Left ventricle myocardium inferior (tissue), 1 donor: ENCODE results near the gene SLC26A6. TPM values are rescaled to one million over a fixed set of nuclear protein-coding genes. Genes with fewer than 3 reads are reported as not detected.
A peak's percentile ranks its signal among the peaks of the same experiment; 100 is the strongest.

Experiments used
- DNase-seq: peaks from one replicate; pipeline ENCODE4 v3.0.0-alpha.2; 2020
- H3K27ac ChIP-seq: fragments of 200-600 bp; replicated peaks from 2 replicates; pipeline ENCODE4 v1.8.0; 2021
- H3K27me3 ChIP-seq: fragments of 200-600 bp; 2 replicates; pipeline ENCODE4 v1.8.0; 2021; ENCODE audit warnings: low read depth
- H3K36me3 ChIP-seq: fragments of 200-600 bp; 2 replicates; pipeline ENCODE4 v1.8.0; 2021
- H3K4me1 ChIP-seq: fragments of 200-600 bp; 2 replicates; pipeline ENCODE4 v1.8.0; 2021
- H3K4me3 ChIP-seq: fragments of 200-600 bp; 2 replicates; pipeline ENCODE4 v1.8.0; 2021; ENCODE audit warnings: mild to moderate bottlenecking, moderate library complexity
- H3K9me3 ChIP-seq: fragments of 200-600 bp; replicated peaks from 2 replicates; pipeline ENCODE4 v1.8.0; 2021
- CTCF ChIP-seq: fragments of 200-600 bp; IDR thresholded peaks from 2 replicates; pipeline ENCODE4 v1.8.0; 2021; ENCODE audit warnings: antibody characterized with exemption, mild to moderate bottlenecking, borderline replicate concordance
- intact Hi-C: fragments of 100-400 bp; cut with micrococcal nuclease; formaldehyde crosslinking; loops from one replicate; pipeline ENCODE4 v1.11.0; 2022
- total RNA-seq: library from RNA; stranded (reverse); fragmentation: NEBNext Ultra II Directional; extraction: Animal tissue kit (Norgen Biotek cat#: 25700); gene quantifications from one replicate; pipeline ENCODE4 v1.2.1, GENCODE V29; 2021
- donor health status: DM: no; HTN: yes; CAD: no; lungs with severe emphysema.

Gene SLC26A6
- total RNA-seq, 1 donor from 2014 or later, result 12.9 TPM

- H3K36me3 ChIP-seq, result no peaks in the 10 kb centered on the region
- intact Hi-C loops, result no loop called here
- no peak overlapping the region for H3K4me3 ChIP-seq
- no peak for DNase-seq
- TF ChIP-seq CTCF, result no peak
- no peaks in the 10 kb centered on the region for H3K9me3 ChIP-seq
- H3K27ac ChIP-seq, result no peak overlapping the region
- no peaks in the 10 kb centered on the region for H3K27me3 ChIP-seq
- H3K4me1 ChIP-seq, result peaks cover 7% of the 10 kb centered on the region
Observed at GRCh38 chr3:48641396-48641795, 6.1 kb upstream of the SLC26A6 start.

GRCh38 chr3:48639944-48640606 is 4.8 kb upstream of the SLC26A6 start:
- Histone ChIP-seq H3K36me3 (no peaks in the 10 kb centered on the region), H3K4me1 (peaks cover 17% of the 10 kb centered on the region), H3K9me3 (no peaks in the 10 kb centered on the region), H3K4me3 (no peak overlapping the region), H3K27me3 (no peaks in the 10 kb centered on the region), H3K27ac (no peak overlapping the region)
- intact Hi-C loops, result no loop called here
- DNase-seq, result no peak
- no peak for TF ChIP-seq CTCF

- Histone ChIP-seq H3K27me3 (no peaks in the 10 kb centered on the region), H3K36me3 (peaks cover 10% of the 10 kb centered on the region), H3K4me1 (peaks cover 32% of the 10 kb centered on the region), H3K9me3 (no peaks in the 10 kb centered on the region), H3K4me3 (no peak overlapping the region), H3K27ac (no peak overlapping the region)
- intact Hi-C loops, result no loop called here
- DNase-seq, result no peak
- no peak for TF ChIP-seq CTCF
Observed at GRCh38 chr3:48637305-48637704, 2.0 kb upstream of the SLC26A6 start.

GRCh38 chr3:48636149-48636655 is 941 bp upstream of the SLC26A6 start:
- no peak for TF ChIP-seq CTCF
- no peaks in the 10 kb centered on the region for H3K27me3 ChIP-seq
- no peak for DNase-seq
- peaks cover 20% of the 10 kb centered on the region for H3K36me3 ChIP-seq
- peak overlapping the region; percentile 98 for H3K4me3 ChIP-seq
- peak overlapping the region; percentile 94 for H3K27ac ChIP-seq
- intact Hi-C loops, result no loop called here
- no peaks in the 10 kb centered on the region for H3K9me3 ChIP-seq
- peaks cover 32% of the 10 kb centered on the region for H3K4me1 ChIP-seq

- Histone ChIP-seq H3K36me3 (peaks cover 34% of the 10 kb centered on the region), H3K9me3 (no peaks in the 10 kb centered on the region), H3K4me1 (peaks cover 32% of the 10 kb centered on the region), H3K27ac (peak overlapping the region; percentile 94), H3K4me3 (peak overlapping the region; percentile 98), H3K27me3 (no peaks in the 10 kb centered on the region)
- intact Hi-C loops, result no loop called here
- TF ChIP-seq CTCF, result no peak
- DNase-seq, result peak; percentile 55
Observed at GRCh38 chr3:48634661-48635221, 520 bp downstream of the SLC26A6 start.
